Pancreas (tissue), 10 donors: ENCODE data around the gene ME3. TPM values are rescaled to one million over a fixed set of nuclear protein-coding genes. Genes with fewer than 3 reads are reported as not detected.

ENCODE experiments used
- ATAC-seq, 4 donors: fragments of 200-7000 bp; cut with Tn5 transposase; one replicate each; pipeline versions ENCODE4 v1.8.0 to v1.9.1; 2020; ENCODE audit warnings: mild to moderate bottlenecking in 4 of 4, moderate library complexity in 4 of 4
- DNase-seq, 6 donors: peaks; one replicate each; pipeline ENCODE4 v3.0.0-alpha.2; 2020
- FAIRE-seq: peaks from 2 replicates; lab custom pipeline; 2012; peaks lifted over from hg19 to GRCh38; lab: Jason Lieb, UNC
- H3K27ac ChIP-seq, 4 donors: fragments of 200-600 bp; sonication (generic); 1 replicate in 3 of 4; 2 replicates in 1 of 4; pipeline versions ENCODE4 v1.5.0 to v1.8.0; 2020
- H3K27me3 ChIP-seq, 4 donors: fragments of 200-600 bp; one replicate each; pipeline ENCODE4 v1.8.0; 2021
- H3K36me3 ChIP-seq, 3 donors: fragments of 200-600 bp; sonication (generic) in 1 of 3; one replicate each; pipeline versions ENCODE4 v1.5.0 to v1.8.0; 2020 to 2021
- H3K4me1 ChIP-seq, 3 donors: fragments of 200-600 bp; one replicate each; pipeline ENCODE4 v1.8.0; 2021
- H3K4me3 ChIP-seq, 4 donors: fragments of 200-600 bp; sonication (generic) in 2 of 4; one replicate each; pipeline versions ENCODE4 v1.5.0 to v1.8.0; 2020 to 2021
- H3K9me3 ChIP-seq, 4 donors: fragments of 200-600 bp; one replicate each; pipeline ENCODE4 v1.8.0; 2021
- WGBS, 2 donors: extraction: QIAGEN DNeasy Blood & Tissue Kit; methylation state at CpG; one replicate each; pipeline ENCODE4 v1.1.7; 2013; 5-methylcytosine and 5-hydroxymethylcytosine counted together
- intact Hi-C, 3 donors: fragments of 100-400 bp; cut with DNase I; formaldehyde crosslinking; loops; one replicate each; pipeline versions ENCODE4 v1.11.1 to v1.14.2; 2022
- polyA plus RNA-seq, 2 donors: library from polyadenylated mRNA; stranded (reverse); fragments of 200-250 nt; gene quantifications; one replicate each; pipeline ENCODE4 v1.2.3, GENCODE V29; 2013
- total RNA-seq, 6 donors: library from RNA; stranded (reverse); fragmentation: NEBNext Ultra II Directional in 4 of 6; extraction: Animal tissue kit (Norgen Biotek cat#: 25700) in 4 of 6; gene quantifications; one replicate each; pipeline versions ENCODE4 v1.2.1 to v1.2.4, GENCODE V29; 2021 to 2023
- TF ChIP-seq, protein P1 (sequence below), 4 donors: fragments of 200-600 bp; sonication (generic) in 3 of 4; IDR thresholded peaks; one replicate each; pipeline versions ENCODE4 v1.5.0 to v1.8.0; 2021; ENCODE audit warnings: antibody characterized with exemption in 4 of 4
- donor health status: healthy with polysubstance abuse.
- donor health status: DM: no; HTN: no; CAD: no; lungs with moderate emphysema.
- donor health status: DM: no; HTN: no; CAD: no.
- donor health status: control.
- donor health status: control.
- donor health status: Bipolar disorder and iron deficiency.
- donor health status: DM: yes; HTN: yes; CAD: no.
- donor health status: DM: no; HTN: no; CAD: no.
- donor health status: DM: no; HTN: no; CAD: no.
- donor health status: DM: yes; HTN: yes; CAD: no.

Gene ME3
- total and polyA plus RNA-seq, 8 donors, result 6.5 to 38.8 (median 13.2) TPM

DNA sequence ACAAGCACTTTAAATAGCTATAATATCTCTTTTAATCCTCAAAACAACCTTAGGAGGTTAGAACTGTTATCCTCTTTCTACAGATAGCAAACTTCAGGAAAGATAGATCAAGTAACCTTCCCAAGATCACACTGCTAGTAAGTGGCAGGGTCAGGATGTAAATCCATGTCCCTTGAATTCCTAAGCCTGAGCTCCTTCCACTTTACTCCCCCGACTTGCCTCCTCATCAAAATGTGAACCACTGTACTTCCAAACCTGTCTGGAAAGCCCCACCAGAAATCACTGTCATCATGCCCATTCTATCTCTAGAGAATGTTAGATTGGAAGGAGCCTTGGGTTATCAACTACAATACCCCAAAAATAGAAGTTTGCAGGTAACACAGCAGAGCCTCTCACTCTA lies 33.7 kb downstream of the ME3 start:
- DNase-seq, result no peak
- Histone ChIP-seq H3K4me3 (no peak overlapping the region), H3K9me3 (no peaks in the 10 kb centered on the region), H3K36me3 (no peaks in the 10 kb centered on the region), H3K27me3 (no peaks in the 10 kb centered on the region), H3K4me1 (no peaks in the 10 kb centered on the region), H3K27ac (no peak overlapping the region)
- ATAC-seq, result no peak
- intact Hi-C loops, result no loop called here
- TF ChIP-seq, protein P1, sequence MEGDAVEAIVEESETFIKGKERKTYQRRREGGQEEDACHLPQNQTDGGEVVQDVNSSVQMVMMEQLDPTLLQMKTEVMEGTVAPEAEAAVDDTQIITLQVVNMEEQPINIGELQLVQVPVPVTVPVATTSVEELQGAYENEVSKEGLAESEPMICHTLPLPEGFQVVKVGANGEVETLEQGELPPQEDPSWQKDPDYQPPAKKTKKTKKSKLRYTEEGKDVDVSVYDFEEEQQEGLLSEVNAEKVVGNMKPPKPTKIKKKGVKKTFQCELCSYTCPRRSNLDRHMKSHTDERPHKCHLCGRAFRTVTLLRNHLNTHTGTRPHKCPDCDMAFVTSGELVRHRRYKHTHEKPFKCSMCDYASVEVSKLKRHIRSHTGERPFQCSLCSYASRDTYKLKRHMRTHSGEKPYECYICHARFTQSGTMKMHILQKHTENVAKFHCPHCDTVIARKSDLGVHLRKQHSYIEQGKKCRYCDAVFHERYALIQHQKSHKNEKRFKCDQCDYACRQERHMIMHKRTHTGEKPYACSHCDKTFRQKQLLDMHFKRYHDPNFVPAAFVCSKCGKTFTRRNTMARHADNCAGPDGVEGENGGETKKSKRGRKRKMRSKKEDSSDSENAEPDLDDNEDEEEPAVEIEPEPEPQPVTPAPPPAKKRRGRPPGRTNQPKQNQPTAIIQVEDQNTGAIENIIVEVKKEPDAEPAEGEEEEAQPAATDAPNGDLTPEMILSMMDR (IDR thresholded peaks at IDR 0.05), result no peak
- FAIRE-seq, result no peak
- WGBS, 2 donors, result 88 to 93% methylated on average over 1 of the region's 1 CpG

DNA sequence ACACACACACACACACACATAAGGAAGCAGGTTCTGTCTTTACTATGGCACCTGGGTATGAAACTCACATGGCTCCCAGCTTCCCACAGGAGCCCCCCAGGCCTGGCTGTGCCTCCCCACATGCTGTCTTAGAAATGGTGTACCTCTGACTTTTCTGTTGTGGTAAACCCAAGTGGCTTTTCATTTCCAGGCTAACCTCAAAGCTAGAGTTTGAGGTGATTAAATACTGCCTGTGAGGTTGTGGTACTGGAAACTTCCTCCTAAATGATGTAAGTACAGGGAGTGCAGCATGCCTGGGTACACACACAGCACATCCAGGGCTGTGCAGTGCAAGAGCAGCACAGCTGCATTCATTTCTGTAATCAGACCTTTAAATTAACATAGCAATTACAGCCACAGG lies 34.4 kb downstream of the ME3 start:
- ATAC-seq (no peak), DNase-seq (no peak), FAIRE-seq (no peak)
- intact Hi-C loops, result no loop called here
- H3K27ac ChIP-seq, result no peak overlapping the region
- no peaks in the 10 kb centered on the region for H3K9me3 ChIP-seq
- TF ChIP-seq, protein P1 (IDR thresholded peaks at IDR 0.05), result no peak
- no peaks in the 10 kb centered on the region for H3K27me3 ChIP-seq
- no peaks in the 10 kb centered on the region for H3K36me3 ChIP-seq
- no peak overlapping the region for H3K4me3 ChIP-seq
- H3K4me1 ChIP-seq, result no peaks in the 10 kb centered on the region

DNA sequence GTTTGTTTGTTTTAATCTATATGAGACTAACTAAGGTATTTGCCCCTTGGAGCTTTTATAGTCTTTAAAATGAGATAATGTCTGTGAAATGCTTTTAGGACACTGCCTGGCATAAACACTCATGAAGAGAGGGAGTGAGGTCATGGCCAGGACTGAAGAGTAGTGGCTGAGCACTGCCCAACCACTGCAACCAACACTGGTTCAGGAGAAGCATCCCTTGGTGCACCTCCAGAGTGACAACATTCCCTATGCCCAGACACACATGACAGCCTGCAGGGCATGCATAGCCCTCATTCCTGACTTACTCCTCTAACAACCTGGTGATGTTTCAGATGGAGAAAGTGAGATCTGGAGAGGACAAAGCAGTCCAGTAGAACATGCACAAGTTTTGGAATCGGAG lies 36.1 kb downstream of the ME3 start:
- ATAC-seq, result no peak
- no peaks in the 10 kb centered on the region for H3K27me3 ChIP-seq
- no peak for FAIRE-seq
- 94 to 95% methylated on average over 1 of the region's 1 CpG for WGBS, 2 donors
- H3K36me3 ChIP-seq, result no peaks in the 10 kb centered on the region
- DNase-seq, result no peak
- H3K4me1 ChIP-seq, result no peaks in the 10 kb centered on the region
- TF ChIP-seq, protein P1 (IDR thresholded peaks at IDR 0.05), result no peak
- H3K4me3 ChIP-seq, result no peak overlapping the region
- H3K27ac ChIP-seq, result no peak overlapping the region
- no peaks in the 10 kb centered on the region for H3K9me3 ChIP-seq
- intact Hi-C loops, result no loop called here

DNA sequence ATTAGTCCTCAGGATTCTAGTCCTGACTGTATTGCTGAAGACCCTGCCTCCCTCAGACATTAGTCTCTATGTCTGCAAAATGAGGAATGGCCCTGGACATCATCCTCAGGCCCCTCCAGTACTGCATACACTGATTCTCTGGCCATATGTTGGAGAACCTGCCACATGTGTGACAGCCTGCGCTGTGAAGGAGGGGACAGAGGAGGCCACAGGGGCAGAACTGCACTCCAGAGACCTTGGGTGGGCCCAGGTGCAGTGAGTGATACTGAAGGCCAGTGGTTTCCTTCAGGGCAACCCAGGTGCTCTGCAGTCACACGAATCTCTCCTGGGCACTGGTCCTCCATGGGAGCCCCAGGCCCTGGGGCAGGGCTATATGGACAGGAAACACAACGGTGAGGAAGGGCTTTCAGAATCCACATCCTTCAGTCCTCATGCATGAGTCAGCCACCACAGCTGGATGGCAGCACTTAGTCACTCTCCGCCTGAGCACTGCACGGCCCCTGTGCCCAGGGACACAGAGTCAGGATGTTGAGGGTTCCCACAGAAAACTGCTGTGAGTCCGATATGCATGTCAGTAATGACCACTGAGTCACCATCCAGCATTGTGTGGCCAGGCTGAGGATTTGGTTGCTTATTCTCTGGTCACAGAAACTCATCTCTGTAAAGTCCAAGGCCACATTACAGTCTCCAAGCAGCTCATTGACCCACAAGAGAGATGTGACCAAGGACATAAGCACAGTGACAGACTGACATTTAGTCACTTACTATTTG lies 39.7 kb downstream of the ME3 start:
- Histone ChIP-seq H3K27me3 (no peaks in the 10 kb centered on the region), H3K9me3 (no peaks in the 10 kb centered on the region), H3K36me3 (no peaks in the 10 kb centered on the region), H3K4me3 (no peak overlapping the region), H3K27ac (no peak overlapping the region), H3K4me1 (peaks cover 6 to 15% (median 13%) of the 10 kb centered on the region in 3 donors)
- FAIRE-seq (no peak), DNase-seq (no peak), ATAC-seq (peak in 2 of 4 donors; percentile 38 to 45)
- 83 to 88% methylated on average over 6 of the region's 6 CpGs for whole genome bisulfite sequencing, 2 donors
- intact Hi-C loops, result no loop called here
- TF ChIP-seq, protein P1 (IDR thresholded peaks at IDR 0.05), result no peak
